Measurements from ENCODE around the gene TNFSF15.

TNFSF15 gene

DNA sequence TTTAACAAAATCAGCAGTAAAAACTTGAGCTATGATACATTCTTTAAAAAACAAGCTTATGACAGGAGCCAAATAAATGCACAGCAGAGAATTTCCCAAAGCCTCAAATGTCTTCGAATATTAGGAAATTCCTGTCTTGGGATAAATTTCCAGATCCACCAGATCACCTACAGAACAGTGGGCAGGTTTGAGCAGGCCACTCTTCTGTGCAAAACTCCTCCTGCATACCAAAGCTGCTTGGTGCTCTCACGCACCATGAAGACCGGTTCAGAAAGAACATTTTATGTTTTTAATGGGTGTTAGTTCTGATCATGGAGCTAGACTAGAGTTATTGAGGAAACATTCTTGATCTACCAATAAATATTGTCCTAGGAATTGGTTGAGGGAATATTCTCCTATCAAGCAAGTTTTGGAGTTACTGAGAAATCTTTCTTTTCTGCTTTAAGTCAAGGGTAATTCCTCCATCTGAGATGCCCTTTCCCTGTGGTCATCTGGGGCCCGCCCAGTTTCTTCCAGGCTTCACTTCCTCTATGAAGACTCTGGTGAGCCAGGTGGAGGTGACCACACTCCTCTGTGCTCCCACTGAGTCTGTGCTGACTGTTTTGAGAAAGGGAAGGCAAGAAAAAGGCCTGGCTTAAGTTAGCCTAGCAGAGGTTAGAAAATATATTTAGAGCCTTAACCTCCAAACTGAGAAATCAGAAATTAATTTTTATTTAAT, 17.9 kb downstream of the TNFSF15 start:
- no peak overlapping the region for H3K4me3 ChIP-seq (ENCODE audit: low read length)
- TF ChIP-seq ZNF274 (IDR thresholded peaks at IDR 0.05; ENCODE audit: low read depth, low read length), result no peak

DNA sequence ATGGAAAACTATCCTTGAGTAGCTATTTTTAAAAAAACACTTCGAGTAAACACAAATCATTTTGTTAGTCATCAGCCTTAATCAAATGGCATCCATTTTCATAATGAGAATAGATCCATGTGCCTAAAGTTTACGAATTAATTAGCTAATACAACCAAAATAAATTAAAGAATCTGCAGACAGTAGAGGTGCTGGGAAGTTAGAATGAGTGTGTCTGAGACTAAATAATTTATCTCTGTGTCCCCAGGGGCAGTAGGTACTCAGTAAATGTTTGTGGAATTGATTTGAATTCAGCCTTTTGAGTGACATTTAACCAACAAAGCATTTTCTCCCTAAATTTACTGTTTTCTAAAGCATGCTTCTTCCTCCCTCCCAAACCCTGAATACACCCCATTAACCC, 18.6 kb downstream of the TNFSF15 start:
- no peak for TF ChIP-seq ZNF274 (IDR thresholded peaks at IDR 0.05; ENCODE audit: low read depth, low read length)
- no peak overlapping the region for H3K4me3 ChIP-seq (ENCODE audit: low read length)

DNA sequence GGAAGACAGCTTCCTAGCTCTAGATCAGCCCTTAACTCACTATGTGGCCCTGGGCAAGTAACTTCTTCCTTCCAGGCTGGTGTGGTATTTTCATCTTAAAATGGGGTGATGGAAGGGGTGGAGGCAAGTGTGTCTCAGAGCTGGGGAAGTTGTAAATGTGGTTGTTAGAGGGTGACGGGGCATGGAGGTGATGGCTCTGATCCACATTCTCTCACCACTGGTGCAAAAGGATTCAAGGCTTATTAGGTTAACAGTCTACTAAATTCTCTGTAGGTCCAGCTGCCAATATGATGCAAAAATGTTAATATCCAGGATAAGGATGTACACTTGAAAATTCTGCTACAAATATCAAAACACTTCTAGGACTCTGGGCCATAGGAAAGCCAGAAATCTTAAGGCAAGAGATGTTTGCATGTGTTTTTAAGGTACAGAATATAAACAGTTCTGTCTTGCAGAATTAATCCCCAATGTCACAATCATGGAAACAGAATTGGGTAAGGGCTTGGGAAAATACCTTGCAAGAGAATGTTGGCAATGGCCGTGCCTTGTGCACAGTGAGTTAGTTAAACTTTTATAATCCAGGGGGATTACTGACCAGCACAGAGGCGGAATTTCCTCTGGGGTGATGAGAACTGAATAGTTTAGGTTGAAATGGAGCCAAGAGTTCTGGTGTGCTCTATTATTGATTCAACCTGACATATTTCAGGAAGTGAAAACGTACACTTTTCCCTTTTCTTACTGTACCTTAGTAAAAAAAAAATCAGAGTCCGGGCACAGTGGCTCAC, 19.8 kb downstream of the TNFSF15 start:
- TF ChIP-seq ZNF274 (IDR thresholded peaks at IDR 0.05; ENCODE audit: low read depth, low read length), result no peak
- H3K4me3 ChIP-seq (ENCODE audit: low read length), result no peak overlapping the region

DNA sequence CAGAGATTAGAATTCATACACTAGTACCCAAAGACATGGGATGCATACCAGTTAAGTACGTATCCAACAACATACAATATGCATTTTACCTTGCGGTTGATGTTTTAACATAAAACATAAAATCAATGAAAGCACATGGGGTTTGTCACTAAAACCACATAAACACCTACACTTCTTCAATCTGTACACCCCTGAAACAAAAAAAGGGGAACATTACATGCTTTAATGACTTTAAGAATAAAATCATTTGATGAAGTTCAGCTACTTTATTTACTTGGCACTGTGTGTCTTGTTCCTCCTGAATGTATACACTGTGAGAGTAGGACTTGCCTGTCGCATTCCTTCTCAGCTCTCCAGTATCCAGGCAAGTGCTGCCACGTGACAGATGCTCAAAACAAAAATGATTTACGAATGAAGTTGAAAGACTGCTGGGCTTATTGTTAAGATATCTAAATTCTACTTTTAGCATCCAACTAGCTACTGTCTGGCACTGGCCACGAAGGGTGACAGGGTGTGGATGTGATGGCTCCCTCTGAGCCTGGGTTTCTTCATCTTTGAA, 21.0 kb downstream of the TNFSF15 start:
- H3K4me3 ChIP-seq (ENCODE audit: low read length), result no peak overlapping the region
- no peak for TF ChIP-seq ZNF274 (IDR thresholded peaks at IDR 0.05; ENCODE audit: low read depth, low read length)

DNA sequence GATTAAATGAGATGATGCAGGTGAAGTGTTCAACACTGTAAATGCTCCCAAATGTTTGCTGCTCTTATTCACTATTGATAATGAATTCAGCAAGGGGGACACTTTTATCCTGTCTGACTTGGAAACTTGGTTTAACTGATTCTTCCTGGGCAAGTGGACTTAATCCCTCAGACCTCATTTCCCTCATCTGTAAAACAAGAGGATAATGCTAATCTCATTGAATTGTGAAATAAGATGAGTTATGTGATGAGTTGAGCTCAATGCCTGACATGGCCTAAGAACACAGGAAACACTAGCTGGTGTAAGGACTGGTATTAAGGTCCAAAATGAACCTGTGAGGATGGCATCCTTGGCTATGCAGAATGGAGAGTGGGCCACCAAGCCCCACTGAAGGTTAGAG, 23.3 kb downstream of the TNFSF15 start:
- no peak overlapping the region for H3K4me3 ChIP-seq (ENCODE audit: low read length)
- no peak for TF ChIP-seq ZNF274 (IDR thresholded peaks at IDR 0.05; ENCODE audit: low read depth, low read length)

DNA sequence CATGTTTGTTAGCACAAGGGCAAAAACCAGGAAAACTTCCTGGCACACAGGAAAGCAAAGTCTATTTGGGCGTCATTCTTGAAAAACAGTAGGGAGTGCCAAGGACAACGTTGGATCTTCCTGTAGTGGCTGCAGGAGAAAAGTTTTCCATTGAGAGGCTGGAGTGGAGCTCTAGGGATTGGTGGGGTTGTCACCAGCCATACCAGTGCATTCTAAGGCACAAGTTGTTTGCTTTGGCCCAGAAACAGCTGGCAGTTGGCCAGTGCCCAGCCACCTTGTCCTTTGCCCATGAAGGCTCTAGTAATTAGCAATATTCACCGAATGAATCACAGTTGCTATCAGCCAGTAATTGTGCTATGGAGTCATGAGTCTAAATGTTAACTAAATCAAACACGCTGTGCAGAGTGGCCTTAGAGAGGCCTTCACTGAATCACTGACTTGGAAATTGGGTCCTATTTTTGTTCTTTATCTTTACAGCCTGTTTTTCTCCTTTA, 26.4 kb downstream of the TNFSF15 start:
- no peak for TF ChIP-seq ZNF274 (IDR thresholded peaks at IDR 0.05; ENCODE audit: low read depth, low read length)

DNA sequence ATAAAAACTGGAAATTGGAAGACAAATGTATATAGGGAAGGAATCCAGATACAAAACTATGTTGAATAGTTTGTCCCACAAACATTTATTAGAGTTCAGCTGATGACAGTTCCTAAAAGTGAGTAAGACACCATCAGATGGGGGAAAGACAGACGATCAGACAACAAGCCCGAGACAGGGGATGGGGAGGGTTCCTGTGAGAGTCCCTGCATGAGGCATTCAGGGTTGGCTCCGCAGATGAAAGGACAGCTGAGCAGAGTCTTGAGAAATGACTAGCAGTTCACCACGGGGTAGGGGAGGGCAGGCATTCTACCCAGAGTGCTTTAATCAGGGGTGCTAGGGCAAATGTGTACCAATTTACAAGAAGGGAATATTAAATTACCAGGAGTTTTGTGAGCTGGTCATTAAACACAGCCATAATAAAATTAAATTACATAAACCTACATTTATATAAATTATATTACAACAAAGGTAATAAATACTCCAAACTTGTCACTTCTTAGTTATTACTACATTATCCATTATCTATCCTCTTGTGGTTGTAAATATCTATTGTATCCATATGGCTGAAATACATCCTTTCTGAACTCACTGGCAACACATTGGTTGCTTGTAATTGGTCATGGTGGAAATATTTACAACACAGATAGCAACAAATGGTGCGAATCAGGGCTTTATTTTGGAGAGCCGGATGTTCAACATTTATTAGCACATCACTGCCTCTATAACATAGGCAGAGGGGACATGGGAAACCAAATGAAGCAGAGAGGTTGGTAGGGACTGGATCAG, 27.8 kb downstream of the TNFSF15 start:
- H3K4me3 ChIP-seq (ENCODE audit: low read length), result no peak overlapping the region
- no peak for TF ChIP-seq ZNF274 (IDR thresholded peaks at IDR 0.05; ENCODE audit: low read depth, low read length)

More for the DNA sequence above, 26.4 kb downstream of the TNFSF15 start:
- no peak overlapping the region for H3K4me3 ChIP-seq (ENCODE audit: low read length)

DNA sequence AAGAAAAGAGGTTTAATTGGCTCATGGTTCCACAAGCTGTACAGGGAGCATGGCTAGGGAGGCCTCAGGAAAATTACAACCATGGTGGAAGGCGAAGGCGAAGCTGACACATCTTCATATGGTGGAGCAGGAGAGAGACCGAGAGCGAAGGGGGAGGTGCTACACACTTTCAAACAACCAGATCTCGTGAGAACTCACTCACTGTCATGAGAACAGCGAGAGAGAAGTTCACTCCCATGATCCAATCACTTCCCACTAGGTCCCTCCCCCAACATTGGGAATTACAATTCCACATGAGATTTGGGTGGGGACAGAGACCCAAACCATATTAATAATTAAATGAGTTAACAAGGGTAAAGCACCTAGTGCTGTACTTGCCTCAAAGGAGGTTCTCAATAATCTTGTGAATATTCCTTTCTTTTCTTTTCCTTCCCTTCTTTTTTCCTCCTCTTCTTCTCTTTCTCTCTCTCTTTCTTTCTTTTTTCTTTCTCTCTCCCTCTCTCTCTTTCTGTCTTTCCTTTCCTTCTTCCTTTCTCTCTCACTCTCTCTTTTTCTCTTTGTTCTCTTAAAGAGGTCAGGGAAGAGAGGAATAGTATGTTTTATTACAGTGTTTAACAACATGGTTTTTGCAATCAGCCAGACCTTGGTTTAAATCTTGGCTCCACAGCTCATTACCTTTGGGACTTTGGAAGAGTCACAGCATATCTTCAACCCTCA, 29.0 kb downstream of the TNFSF15 start:
- no peak overlapping the region for H3K4me3 ChIP-seq (ENCODE audit: low read length)

DNA sequence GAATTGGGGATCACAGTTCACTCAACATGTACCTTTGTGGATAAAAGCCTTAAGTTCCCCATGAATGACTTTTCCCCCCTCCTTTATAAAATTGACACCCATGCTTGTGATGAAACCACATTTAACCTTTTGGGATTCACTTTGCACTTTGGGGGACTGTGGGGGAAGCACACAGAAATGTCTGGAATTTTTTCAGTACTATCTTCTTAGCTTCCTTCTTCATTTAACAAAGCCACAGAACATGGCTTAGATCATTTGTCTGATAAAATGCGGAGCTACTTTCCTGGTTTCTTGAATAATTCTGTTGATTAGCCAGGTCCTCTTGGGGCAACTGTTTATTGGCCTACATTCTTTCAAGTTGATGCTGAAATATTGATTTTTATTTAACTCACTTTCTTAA, 29.9 kb downstream of the TNFSF15 start:
- no peak overlapping the region for H3K4me3 ChIP-seq (ENCODE audit: low read length)
- no peak for TF ChIP-seq ZNF274 (IDR thresholded peaks at IDR 0.05; ENCODE audit: low read depth, low read length)

More for the DNA sequence above, 29.0 kb downstream of the TNFSF15 start:
- TF ChIP-seq ZNF274 (IDR thresholded peaks at IDR 0.05; ENCODE audit: low read depth, low read length), result no peak

DNA sequence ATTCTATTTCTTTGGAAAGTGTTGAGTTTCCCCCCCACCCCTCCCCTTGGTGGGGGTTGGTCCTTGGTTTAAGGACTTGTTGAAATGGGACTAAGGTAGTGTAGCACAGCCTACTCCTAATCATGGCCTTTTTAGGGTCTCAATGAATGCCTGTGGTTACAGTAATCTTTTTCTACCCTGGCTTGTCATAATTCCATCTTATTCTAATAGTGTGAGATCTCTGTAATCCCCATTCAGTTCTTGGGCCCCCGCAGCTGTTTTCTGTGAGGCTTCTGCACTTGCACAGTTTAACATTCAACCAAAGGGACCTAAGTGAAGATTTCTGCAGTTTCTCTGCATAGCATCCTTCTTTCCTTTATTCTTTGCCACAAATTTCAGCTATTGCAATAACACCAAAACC, 30.7 kb downstream of the TNFSF15 start:
- TF ChIP-seq ZNF274 (IDR thresholded peaks at IDR 0.05; ENCODE audit: low read depth, low read length), result no peak
- no peak overlapping the region for H3K4me3 ChIP-seq (ENCODE audit: low read length)

DNA sequence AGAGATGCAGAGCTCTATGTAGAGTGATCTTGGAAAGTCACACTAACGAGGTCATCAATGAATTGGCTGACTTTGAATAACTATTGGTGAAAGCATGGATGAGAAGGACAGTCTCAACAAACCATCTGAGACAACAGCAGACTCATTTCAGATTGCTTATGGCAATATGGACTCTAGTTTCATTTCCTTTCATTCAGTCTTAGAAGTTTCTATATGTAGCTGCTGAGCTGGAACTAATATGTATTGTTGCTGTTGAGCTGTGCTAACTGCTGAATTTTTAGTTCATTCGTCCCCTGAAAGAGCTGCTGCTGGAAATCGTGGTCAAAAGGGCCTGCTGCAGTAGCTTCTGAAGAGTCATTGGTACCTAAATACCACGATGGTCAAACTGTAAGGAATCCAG, 31.3 kb downstream of the TNFSF15 start:
- no peak for TF ChIP-seq ZNF274 (IDR thresholded peaks at IDR 0.05; ENCODE audit: low read depth, low read length)
- no peak overlapping the region for H3K4me3 ChIP-seq (ENCODE audit: low read length)

DNA sequence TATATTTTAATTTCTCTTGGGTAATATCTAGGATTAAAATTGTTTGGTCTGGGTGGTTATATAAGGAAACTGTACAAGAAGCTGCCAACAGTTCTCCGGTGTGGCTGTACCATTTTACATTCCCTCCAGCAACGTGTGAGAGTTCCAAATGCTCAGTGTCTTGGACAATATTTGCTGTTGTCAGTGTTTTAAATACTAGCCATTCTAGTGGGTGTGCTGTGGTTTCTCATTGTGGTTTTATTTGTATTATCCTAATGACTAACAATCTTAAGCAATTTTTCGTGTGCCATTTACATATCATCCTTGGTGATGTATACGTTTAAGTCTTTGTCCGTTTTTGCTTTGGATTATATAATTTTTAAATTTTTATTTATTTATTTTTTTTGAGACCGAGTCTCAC, 34.0 kb downstream of the TNFSF15 start:
- H3K4me3 ChIP-seq (ENCODE audit: low read length), result no peak overlapping the region
- TF ChIP-seq ZNF274 (IDR thresholded peaks at IDR 0.05; ENCODE audit: low read depth, low read length), result no peak

DNA sequence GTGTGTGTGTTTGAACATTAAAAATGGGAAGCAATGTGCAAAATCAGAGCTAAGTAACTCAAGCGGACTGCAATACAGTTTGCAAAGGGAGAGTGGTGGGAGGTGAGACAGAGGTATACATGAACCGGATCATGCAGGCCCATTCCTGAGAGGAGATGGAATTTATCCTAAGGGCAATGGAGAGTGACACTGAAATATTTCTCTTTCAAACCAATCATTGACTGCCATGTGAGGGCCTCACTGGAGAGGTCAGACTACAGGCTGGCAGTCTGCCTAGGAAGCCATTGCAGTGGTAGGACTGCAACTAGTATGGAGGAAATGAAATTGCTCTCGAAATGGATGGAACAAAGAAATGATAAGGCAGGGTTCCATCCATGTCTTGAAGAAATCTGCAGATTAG, 34.8 kb downstream of the TNFSF15 start:
- H3K4me3 ChIP-seq (ENCODE audit: low read length), result no peak overlapping the region
- TF ChIP-seq ZNF274 (IDR thresholded peaks at IDR 0.05; ENCODE audit: low read depth, low read length), result no peak
